ENCODE measurements around the gene BNC1. TPM values are rescaled to one million over a fixed set of nuclear protein-coding genes. Genes with fewer than 3 reads are reported as not detected.

The BNC1 gene
- total and polyA plus RNA-seq, 2 experiments from 2014 or later: 4.1 to 7.5 TPM

- no peaks in the 10 kb centered on the region for H3K36me3 ChIP-seq (ENCODE audit: low read depth)
- no peak overlapping the region for H2AFZ ChIP-seq
- no peak overlapping the region for H3K4me3 ChIP-seq
- WGBS, 2 experiments (ENCODE audit: low coverage in 1 of 2, low lambda C conversion rate in 2 of 2, missing lambda C conversion rate in 2 of 2): 68 to 74% methylated on average over 3 of the region's 3 CpGs
- H3K27ac ChIP-seq: no peak overlapping the region
- no peaks in the 10 kb centered on the region for H3K9me2 ChIP-seq (ENCODE audit: insufficient read depth)
- 0 out of 2 replicates have a peak, but pooled peaks cover 3% of the 10 kb centered on the region for H3F3A ChIP-seq (ENCODE audit: insufficient read depth)
- no peak for TF ChIP-seq EZH2phosphoT487 (IDR thresholded peaks at IDR 0.05; ENCODE audit: insufficient read depth, low read depth)
- TF ChIP-seq EZH2 (IDR thresholded peaks at IDR 0.05; ENCODE audit: insufficient read depth, poor library complexity, severe bottlenecking): no peak
- peaks cover 8% of the 10 kb centered on the region for H3K4me1 ChIP-seq (ENCODE audit: insufficient read depth)
- peaks cover 29% of the 10 kb centered on the region for H3K27me3 ChIP-seq (replicated peaks; ENCODE audit: insufficient read depth)
- DNase-seq: no peak
- in situ Hi-C loops (cut with MboI): no loop called here
- H4K20me1 ChIP-seq (ENCODE audit: insufficient read depth): no peaks in the 10 kb centered on the region
- H3K79me2 ChIP-seq (ENCODE audit: insufficient read depth): no peaks in the 10 kb centered on the region
- no peaks in the 10 kb centered on the region for H3K9me3 ChIP-seq (ENCODE audit: low read depth)
- no peak overlapping the region for H3K9ac ChIP-seq
- H3K4me2 ChIP-seq (ENCODE audit: unreplicated experiment): no peak overlapping the region
These were observed 35.5 kb downstream of the BNC1 start for GRCh38 chr15:83249030-83249343.

DNA sequence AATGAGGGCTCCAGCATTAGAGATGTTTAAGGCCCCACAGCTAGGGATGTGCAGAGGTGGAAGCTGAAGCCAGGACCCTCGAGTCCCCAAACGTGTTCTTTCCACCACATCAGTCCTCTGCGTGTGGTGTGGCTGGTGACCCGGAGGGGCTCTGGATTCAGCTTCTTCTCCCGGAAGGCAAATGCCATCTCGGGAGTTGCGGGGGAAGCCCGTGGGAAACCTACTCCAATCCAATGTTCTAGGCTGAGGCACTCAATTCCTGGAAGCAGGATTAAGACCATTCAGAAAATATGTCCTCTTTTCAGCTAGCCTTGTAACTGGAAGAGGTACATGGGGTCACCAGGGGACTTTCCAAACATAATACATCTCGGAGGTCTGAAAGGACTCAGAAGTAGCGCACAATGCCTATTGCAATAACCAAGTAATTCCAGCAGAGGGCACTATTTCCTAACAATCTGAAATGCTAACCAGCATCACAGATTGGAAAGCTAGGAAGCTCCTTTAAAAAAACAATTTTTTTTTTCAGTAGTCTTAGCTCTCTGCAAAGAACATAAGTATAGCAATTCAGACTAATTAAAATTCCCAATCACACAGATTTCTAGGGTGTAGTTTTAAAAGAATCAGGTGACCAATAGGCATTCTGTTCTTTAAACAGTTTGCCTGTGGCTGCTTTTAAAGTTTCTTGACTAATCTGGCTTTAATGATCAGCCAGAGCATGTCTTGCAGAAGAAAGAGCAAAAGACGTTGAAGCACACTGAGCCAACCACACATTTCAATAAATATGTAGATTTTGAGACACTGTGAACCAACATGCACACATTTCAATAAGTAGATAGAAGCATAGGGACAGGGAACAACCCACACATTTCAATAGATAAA, 36.1 kb downstream of the BNC1 start:
- Histone ChIP-seq H3K27me3 (replicated peaks; ENCODE audit: insufficient read depth) (peaks cover 29% of the 10 kb centered on the region), H3K9ac (no peak overlapping the region), H2AFZ (peak overlapping the region; percentile 50; the same call in 1 of the 2 replicates), H3K9me3 (ENCODE audit: low read depth) (no peaks in the 10 kb centered on the region), H3K4me3 (no peak overlapping the region), H3K79me2 (ENCODE audit: insufficient read depth) (no peaks in the 10 kb centered on the region), H3K36me3 (ENCODE audit: low read depth) (no peaks in the 10 kb centered on the region), H3K4me2 (ENCODE audit: unreplicated experiment) (no peak overlapping the region), H3K4me1 (ENCODE audit: insufficient read depth) (peaks cover 8% of the 10 kb centered on the region), H4K20me1 (ENCODE audit: insufficient read depth) (no peaks in the 10 kb centered on the region), H3K9me2 (ENCODE audit: insufficient read depth) (no peaks in the 10 kb centered on the region), H3F3A (ENCODE audit: insufficient read depth) (0 out of 2 replicates have a peak, but pooled peaks cover 3% of the 10 kb centered on the region), H3K27ac (no peak overlapping the region)
- peak; percentile 66 for DNase-seq
- in situ Hi-C loops (cut with MboI): no loop called here
- WGBS, 2 experiments (ENCODE audit: low coverage in 1 of 2, low lambda C conversion rate in 2 of 2, missing lambda C conversion rate in 2 of 2): 11 to 14% methylated on average over 11 of the region's 11 CpGs
- TF ChIP-seq EZH2 (IDR thresholded peaks at IDR 0.05; ENCODE audit: insufficient read depth, poor library complexity, severe bottlenecking) (no peak), EZH2phosphoT487 (IDR thresholded peaks at IDR 0.05; ENCODE audit: insufficient read depth, low read depth) (no peak)

DNA sequence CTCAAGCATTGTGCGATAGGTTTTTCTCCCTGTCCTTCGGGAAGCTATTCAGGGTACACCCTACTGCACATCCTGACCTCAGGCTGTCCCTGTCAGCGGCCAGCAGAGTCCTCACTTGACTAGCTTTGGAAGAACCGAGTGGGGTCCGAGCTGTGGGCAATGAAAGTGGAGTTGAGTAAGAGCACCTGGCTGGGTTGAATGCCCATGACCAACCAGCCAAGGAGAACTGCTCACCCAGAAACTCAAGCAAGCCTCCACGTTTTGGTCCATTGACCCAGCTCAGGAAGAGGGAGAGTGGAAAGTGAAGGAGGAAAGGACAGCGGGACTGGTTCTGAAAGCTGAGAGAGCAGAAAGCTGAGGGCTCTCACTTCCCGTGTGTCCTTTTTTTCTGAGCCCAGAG, 40.8 kb downstream of the BNC1 start:
- TF ChIP-seq EZH2phosphoT487 (IDR thresholded peaks at IDR 0.05; ENCODE audit: insufficient read depth, low read depth): no peak
- no peak for TF ChIP-seq EZH2 (IDR thresholded peaks at IDR 0.05; ENCODE audit: insufficient read depth, poor library complexity, severe bottlenecking)
- 56 to 57% methylated on average over 8 of the region's 8 CpGs for WGBS, 2 experiments (ENCODE audit: low coverage in 1 of 2, low lambda C conversion rate in 2 of 2, missing lambda C conversion rate in 2 of 2)
- Histone ChIP-seq H3K9ac (no peak overlapping the region), H3K27ac (no peak overlapping the region), H3F3A (ENCODE audit: insufficient read depth) (no peaks in the 10 kb centered on the region), H3K9me3 (ENCODE audit: low read depth) (no peaks in the 10 kb centered on the region), H4K20me1 (ENCODE audit: insufficient read depth) (no peaks in the 10 kb centered on the region), H3K27me3 (replicated peaks; ENCODE audit: insufficient read depth) (peaks cover 29% of the 10 kb centered on the region), H2AFZ (no peak overlapping the region), H3K4me2 (ENCODE audit: unreplicated experiment) (no peak overlapping the region), H3K79me2 (ENCODE audit: insufficient read depth) (no peaks in the 10 kb centered on the region), H3K9me2 (ENCODE audit: insufficient read depth) (no peaks in the 10 kb centered on the region), H3K4me1 (ENCODE audit: insufficient read depth) (no peaks in the 10 kb centered on the region), H3K36me3 (ENCODE audit: low read depth) (no peaks in the 10 kb centered on the region), H3K4me3 (no peak overlapping the region)
- DNase-seq: no peak
- in situ Hi-C loops (cut with MboI): loop anchor here (5.0 kb wide), 1 partner anchor 194 kb away; no protein-coding TSS in a partner anchor

GRCh38 chr15:83230242-83230641, 54.2 kb downstream of the BNC1 start:
- Histone ChIP-seq H3F3A (ENCODE audit: insufficient read depth) (no peaks in the 10 kb centered on the region), H3K27ac (no peak overlapping the region), H3K79me2 (ENCODE audit: insufficient read depth) (no peaks in the 10 kb centered on the region), H3K27me3 (replicated peaks; ENCODE audit: insufficient read depth) (no peaks in the 10 kb centered on the region), H3K4me1 (ENCODE audit: insufficient read depth) (no peaks in the 10 kb centered on the region), H4K20me1 (ENCODE audit: insufficient read depth) (no peaks in the 10 kb centered on the region), H3K4me2 (ENCODE audit: unreplicated experiment) (no peak overlapping the region), H3K4me3 (no peak overlapping the region), H2AFZ (no peak overlapping the region), H3K9ac (no peak overlapping the region), H3K36me3 (ENCODE audit: low read depth) (no peaks in the 10 kb centered on the region), H3K9me2 (ENCODE audit: insufficient read depth) (no peaks in the 10 kb centered on the region), H3K9me3 (ENCODE audit: low read depth) (no peaks in the 10 kb centered on the region)
- in situ Hi-C loops (cut with MboI): no loop called here
- DNase-seq: no peak
- no peak for TF ChIP-seq EZH2 (IDR thresholded peaks at IDR 0.05; ENCODE audit: insufficient read depth, poor library complexity, severe bottlenecking)
- no peak for TF ChIP-seq EZH2phosphoT487 (IDR thresholded peaks at IDR 0.05; ENCODE audit: insufficient read depth, low read depth)
- 89 to 90% methylated on average over 21 of the region's 21 CpGs for WGBS, 2 experiments (ENCODE audit: low coverage in 1 of 2, low lambda C conversion rate in 2 of 2, missing lambda C conversion rate in 2 of 2)
